DND-41 (cell line): ENCODE data around the gene GPR32.

ENCODE experiments used
- CTCF ChIP-seq: IDR thresholded peaks from 2 replicates; pipeline ENCODE4 v1.5.1; 2012; ENCODE audit warnings: borderline replicate concordance, low read length, moderate library complexity, mild to moderate bottlenecking; ENCODE audit not compliant: poor library complexity, severe bottlenecking; ENCODE audit errors: extremely low read depth
- EZH2 ChIP-seq: IDR thresholded peaks from 3 replicates; pipeline ENCODE4 v1.6.1; 2012; ENCODE audit warnings: borderline replicate concordance, low read depth, mild to moderate bottlenecking, moderate library complexity, low read length, inconsistent platforms; ENCODE audit not compliant: severe bottlenecking

- peak; percentile 72 for TF ChIP-seq EZH2
- no peak for TF ChIP-seq CTCF
Measured at GRCh38 chr19:50723735-50724521, 46.3 kb upstream of the GPR32 start.
